Activated CD8-positive, alpha-beta T cell treated with anti-CD3 and anti-CD28 coated beads for 36 hours (primary cell): Measurements from ENCODE around the gene SHLD1. TPM values are rescaled to one million over a fixed set of nuclear protein-coding genes. Genes with fewer than 3 reads are reported as not detected.

Experiments
- ATAC-seq: fragments of 200-7000 bp; cut with Tn5 transposase; one replicate; pipeline ENCODE4 v1.10.0; 2021; ENCODE audit warnings: mild to moderate bottlenecking, moderate library complexity
- CTCF ChIA-PET: fragments of 350-600 bp; sonication (Branson Sonifier 250); formaldehyde crosslinking; loops from one replicate; lab custom pipeline; 2021; ENCODE audit warnings: antibody characterized with exemption; lab: Charles Lee
- POLR2A ChIA-PET: fragments of 350-600 bp; sonication (Branson Sonifier 250); formaldehyde crosslinking; loops from one replicate; lab custom pipeline; 2021; ENCODE audit warnings: antibody characterized with exemption; lab: Charles Lee
- DNase-seq: peaks from one replicate; pipeline ENCODE4 v3.0.0-alpha.2; 2020
- H3K27ac Mint-ChIP-seq: one replicate; pipeline ENCODE4 v1.8.0; 2021; ENCODE audit warnings: mild to moderate bottlenecking, mixed read lengths
- H3K27me3 Mint-ChIP-seq: one replicate; pipeline ENCODE4 v1.8.0; 2021; ENCODE audit warnings: mixed read lengths
- H3K36me3 Mint-ChIP-seq: one replicate; pipeline ENCODE4 v1.8.0; 2021; ENCODE audit warnings: low read depth, mixed read lengths
- H3K4me1 Mint-ChIP-seq: one replicate; pipeline ENCODE4 v1.8.0; 2021; ENCODE audit warnings: low read depth, mixed read lengths
- H3K4me3 Mint-ChIP-seq: one replicate; pipeline ENCODE4 v1.8.0; 2021; ENCODE audit warnings: mild to moderate bottlenecking, moderate library complexity, mixed read lengths
- H3K9me3 Mint-ChIP-seq: one replicate; pipeline ENCODE4 v1.8.0; 2021; ENCODE audit warnings: mixed read lengths
- intact Hi-C: fragments of 100-400 bp; cut with micrococcal nuclease; formaldehyde crosslinking; loops from one replicate; pipeline ENCODE4 v1.10.0; 2022
- total RNA-seq, 2 experiments: library from RNA; stranded (reverse); gene quantifications; one replicate each; pipeline ENCODE4 v1.2.3, GENCODE V29; 2021
- TF ChIP-seq, protein P1 (sequence below): fragments of 200-600 bp; IDR thresholded peaks from one replicate; pipeline ENCODE4 v1.8.0; 2022; ENCODE audit warnings: antibody characterized with exemption, mild to moderate bottlenecking

Gene SHLD1
- total RNA-seq, 2 experiments from 2014 or later, result 6.5 to 6.9 TPM

DNA sequence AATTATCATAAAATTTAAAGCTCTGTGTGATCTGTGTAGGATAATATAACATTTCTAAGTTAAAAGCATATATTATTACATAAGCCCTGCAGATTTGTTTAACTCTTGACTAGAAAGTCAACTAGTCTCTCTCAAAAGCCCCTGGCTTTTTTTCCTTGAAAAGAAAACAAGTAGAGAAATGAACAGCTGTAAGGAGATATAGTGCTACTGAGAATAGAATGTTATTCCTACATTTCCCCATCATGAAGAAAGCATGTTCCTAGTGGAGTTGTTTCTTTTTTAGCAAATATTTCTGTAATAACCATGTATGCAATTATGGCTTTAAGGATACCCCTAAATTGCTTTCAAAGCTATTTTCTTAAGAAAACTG lies 37.6 kb downstream of the SHLD1 start:
- intact Hi-C loops, result loop anchor here (1.0 kb wide), 2 partner anchors 218 to 258 kb away; no protein-coding TSS in a partner anchor

DNA sequence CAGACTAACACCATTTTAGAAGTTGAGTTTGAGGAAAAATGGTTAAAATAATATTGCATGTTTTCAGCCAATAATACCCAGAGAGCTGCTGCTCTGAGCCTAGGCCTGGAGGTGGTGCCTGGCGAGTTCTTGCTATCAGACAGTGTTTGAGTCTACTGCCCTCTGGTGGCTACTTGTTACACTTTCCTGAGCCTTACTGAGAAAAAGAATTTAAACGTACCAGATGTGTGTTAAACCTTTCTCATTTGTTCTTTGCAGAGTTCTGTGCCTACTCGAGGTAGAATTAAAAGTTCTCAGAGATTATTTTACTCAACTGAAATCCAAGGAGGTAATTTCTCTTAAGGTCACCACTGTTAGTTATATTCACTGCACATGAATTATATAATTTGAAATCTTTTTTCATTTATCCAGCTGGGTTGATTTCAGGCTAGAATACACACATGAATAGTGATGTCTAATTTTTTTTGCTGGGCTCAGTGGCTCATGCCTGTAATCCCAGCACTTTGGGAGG lies 38.2 kb downstream of the SHLD1 start:
- ATAC-seq (peak; percentile 98), DNase-seq (peak; percentile 88)
- H3K9me3 Mint-ChIP-seq, result no peaks in the 10 kb centered on the region
- no peak overlapping the region for H3K27ac Mint-ChIP-seq
- TF ChIP-seq, protein P1, sequence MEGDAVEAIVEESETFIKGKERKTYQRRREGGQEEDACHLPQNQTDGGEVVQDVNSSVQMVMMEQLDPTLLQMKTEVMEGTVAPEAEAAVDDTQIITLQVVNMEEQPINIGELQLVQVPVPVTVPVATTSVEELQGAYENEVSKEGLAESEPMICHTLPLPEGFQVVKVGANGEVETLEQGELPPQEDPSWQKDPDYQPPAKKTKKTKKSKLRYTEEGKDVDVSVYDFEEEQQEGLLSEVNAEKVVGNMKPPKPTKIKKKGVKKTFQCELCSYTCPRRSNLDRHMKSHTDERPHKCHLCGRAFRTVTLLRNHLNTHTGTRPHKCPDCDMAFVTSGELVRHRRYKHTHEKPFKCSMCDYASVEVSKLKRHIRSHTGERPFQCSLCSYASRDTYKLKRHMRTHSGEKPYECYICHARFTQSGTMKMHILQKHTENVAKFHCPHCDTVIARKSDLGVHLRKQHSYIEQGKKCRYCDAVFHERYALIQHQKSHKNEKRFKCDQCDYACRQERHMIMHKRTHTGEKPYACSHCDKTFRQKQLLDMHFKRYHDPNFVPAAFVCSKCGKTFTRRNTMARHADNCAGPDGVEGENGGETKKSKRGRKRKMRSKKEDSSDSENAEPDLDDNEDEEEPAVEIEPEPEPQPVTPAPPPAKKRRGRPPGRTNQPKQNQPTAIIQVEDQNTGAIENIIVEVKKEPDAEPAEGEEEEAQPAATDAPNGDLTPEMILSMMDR, result peak; percentile 96
- ChIA-PET CTCF (interaction anchor here (0.6 to 10.0 kb wide), 56 partner anchors 8 to 287 kb away, joined by 3 to 194 read pairs (median 4); no protein-coding TSS in a partner anchor), POLR2A (interaction anchor here (0.6 to 1.6 kb wide), 8 partner anchors 176 to 274 kb away, joined by 3 to 5 read pairs (median 3); no protein-coding TSS in a partner anchor)
- peaks cover 3% of the 10 kb centered on the region for H3K36me3 Mint-ChIP-seq
- H3K4me3 Mint-ChIP-seq, result no peak overlapping the region
- intact Hi-C loops, result loop anchor here (1.0 kb wide), 2 partner anchors 219 to 259 kb away; no protein-coding TSS in a partner anchor
- H3K27me3 Mint-ChIP-seq, result no peaks in the 10 kb centered on the region
- peaks cover 2% of the 10 kb centered on the region for H3K4me1 Mint-ChIP-seq

More for the DNA sequence above, 37.6 kb downstream of the SHLD1 start:
- no peak overlapping the region for H3K4me3 Mint-ChIP-seq
- TF ChIP-seq, protein P1, result no peak
- DNase-seq (no peak), ATAC-seq (no peak)
- H3K27me3 Mint-ChIP-seq, result no peaks in the 10 kb centered on the region
- CTCF ChIA-PET, result interaction anchor here (0.6 to 10.0 kb wide), 54 partner anchors 8 to 289 kb away, joined by 3 to 194 read pairs (median 4); no protein-coding TSS in a partner anchor
- no peak overlapping the region for H3K27ac Mint-ChIP-seq
- POLR2A ChIA-PET, result interaction anchor here (0.6 to 1.6 kb wide), 9 partner anchors 38 to 274 kb away, joined by 3 to 5 read pairs (median 3); no protein-coding TSS in a partner anchor
- H3K9me3 Mint-ChIP-seq, result no peaks in the 10 kb centered on the region
- H3K4me1 Mint-ChIP-seq, result peaks cover 2% of the 10 kb centered on the region
- peaks cover 3% of the 10 kb centered on the region for H3K36me3 Mint-ChIP-seq

DNA sequence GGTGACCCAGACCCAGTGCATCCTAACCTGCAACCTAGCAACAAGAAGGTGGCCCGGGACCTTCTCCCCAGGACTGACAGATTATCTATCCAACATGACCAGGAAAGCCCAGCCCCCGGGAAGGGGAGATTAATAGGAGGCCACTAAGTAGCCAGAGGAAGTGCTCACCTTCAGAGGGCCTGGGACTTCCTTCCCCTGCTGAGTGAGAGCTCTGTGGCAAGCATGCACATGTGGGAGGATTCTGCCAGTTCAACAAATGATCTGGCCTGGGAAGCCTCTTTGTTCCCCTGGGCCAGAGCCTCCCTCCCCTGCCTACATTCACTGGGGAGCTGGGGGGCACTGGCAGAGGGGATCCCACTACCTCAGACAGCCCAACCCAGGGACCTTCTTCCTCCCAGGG lies 39.6 kb downstream of the SHLD1 start:
- ATAC-seq (no peak), DNase-seq (no peak)
- H3K36me3 Mint-ChIP-seq, result peaks cover 3% of the 10 kb centered on the region
- intact Hi-C loops, result no loop called here
- no peaks in the 10 kb centered on the region for H3K9me3 Mint-ChIP-seq
- H3K4me3 Mint-ChIP-seq, result no peak overlapping the region
- ChIA-PET CTCF (interaction anchor here (2.8 to 10.0 kb wide), 4 partner anchors 219 to 258 kb away, joined by 23 to 194 read pairs (median 88); no protein-coding TSS in a partner anchor), POLR2A (no interaction called here)
- no peaks in the 10 kb centered on the region for H3K27me3 Mint-ChIP-seq
- H3K4me1 Mint-ChIP-seq, result peaks cover 2% of the 10 kb centered on the region
- TF ChIP-seq, protein P1, result no peak
- H3K27ac Mint-ChIP-seq, result no peak overlapping the region

DNA sequence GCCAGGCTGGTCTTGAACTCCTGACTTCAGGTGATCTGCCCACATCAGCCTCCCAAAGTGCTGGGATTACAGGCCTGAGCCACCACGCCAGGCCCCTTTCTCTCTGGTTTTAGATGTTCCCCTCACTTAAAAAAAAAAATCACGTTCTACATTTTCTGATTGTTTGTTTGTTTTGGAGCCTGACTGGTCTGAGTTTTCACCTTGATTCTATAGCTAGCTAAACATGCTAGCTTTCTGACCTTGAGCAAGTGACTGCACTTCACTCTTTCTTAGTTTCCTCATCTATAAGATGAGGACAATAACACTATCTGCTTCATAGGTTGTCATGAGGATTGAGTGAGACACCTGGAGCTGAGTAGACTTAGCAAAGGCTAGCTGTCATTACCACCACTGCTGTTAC lies 43.7 kb downstream of the SHLD1 start:
- CTCF ChIA-PET, result interaction anchor here (1.0 to 10.0 kb wide), 2 partner anchors 262 to 264 kb away, joined by 3 to 194 read pairs; no protein-coding TSS in a partner anchor
- Mint-ChIP-seq H3K27me3 (no peaks in the 10 kb centered on the region), H3K4me3 (no peak overlapping the region), H3K36me3 (peaks cover 3% of the 10 kb centered on the region), H3K27ac (no peak overlapping the region), H3K4me1 (no peaks in the 10 kb centered on the region), H3K9me3 (no peaks in the 10 kb centered on the region)
- ATAC-seq, result no peak
- POLR2A ChIA-PET, result no interaction called here
- DNase-seq, result no peak
- TF ChIP-seq, protein P1, result no peak
- intact Hi-C loops, result no loop called here
